GM03348 (cell line): ENCODE results near the gene SCN11A.
"Not testable (repeated sequence)": the region's sequence is repeated elsewhere in the genome, so short reads cannot be mapped to it uniquely, and the experiment has no call there.

Experiments used
- DNase-seq: peaks from one replicate; pipeline ENCODE4 v3.0.0; 2012; ENCODE audit warnings: low spot score

Gene SCN11A

DNA sequence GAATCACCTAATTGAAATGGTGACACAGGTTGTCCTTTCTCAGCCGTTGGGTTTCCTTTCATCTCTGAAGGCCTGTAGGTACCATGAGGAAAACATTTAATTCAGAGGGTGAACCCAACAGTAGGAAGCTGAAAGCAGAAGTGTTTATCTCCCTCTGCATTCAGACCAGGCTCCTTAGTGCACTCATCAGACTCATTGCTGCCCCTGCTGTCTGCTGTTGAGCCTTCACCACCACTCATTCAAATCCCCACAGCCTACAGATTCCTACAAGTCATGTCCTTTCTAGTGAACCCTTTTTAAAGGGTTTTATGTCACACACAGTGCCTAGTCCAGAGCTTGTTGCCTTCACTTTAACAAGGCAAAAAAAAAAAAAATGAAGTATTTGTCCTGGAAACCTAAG, 13.5 kb upstream of the SCN11A start:
- peak; percentile 67 for DNase-seq

DNA sequence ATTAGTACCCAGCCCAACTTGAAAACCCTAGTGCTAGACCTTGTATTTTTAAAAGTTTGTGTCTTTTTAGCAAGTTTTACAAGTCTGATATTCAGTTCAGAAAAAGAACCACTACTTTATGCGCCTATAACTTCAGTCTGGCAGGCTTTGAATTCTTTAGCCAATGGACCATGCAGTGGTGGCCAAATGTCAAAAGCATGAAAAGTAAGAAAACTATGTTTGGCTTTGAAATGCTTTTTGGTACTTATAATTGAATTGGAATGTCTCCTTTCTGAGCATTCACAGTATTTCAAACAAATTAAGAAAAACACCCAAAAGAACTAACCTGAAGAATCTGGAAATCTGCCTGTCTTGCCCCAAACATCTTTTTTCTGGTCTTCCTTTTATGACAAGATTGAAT, 12.9 kb upstream of the SCN11A start:
- peak; percentile 54 for DNase-seq

- no peak for DNase-seq
These were observed 11.4 kb upstream of the SCN11A start for GRCh38 chr3:39063143-39063542.

DNA sequence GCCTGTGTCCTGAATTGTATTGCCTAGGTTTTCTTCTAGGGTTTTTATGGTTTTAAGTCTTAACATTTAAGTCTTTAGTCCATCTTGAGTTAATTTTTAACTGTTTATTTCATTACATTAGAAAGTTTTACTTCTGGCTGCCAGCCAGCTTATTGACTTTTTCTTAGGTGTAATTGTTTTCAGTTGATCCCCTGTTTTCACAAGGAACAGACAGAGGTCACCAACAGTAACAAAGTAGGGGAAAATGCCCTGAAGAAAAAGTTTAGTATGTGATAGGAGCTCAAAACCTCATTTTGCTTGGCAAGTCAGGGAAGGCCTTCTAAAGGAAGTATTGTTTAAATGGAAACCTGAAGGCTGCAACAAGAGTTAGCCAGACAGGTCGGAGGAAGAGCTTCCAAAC, 10.4 kb upstream of the SCN11A start:
- no peak for DNase-seq

DNA sequence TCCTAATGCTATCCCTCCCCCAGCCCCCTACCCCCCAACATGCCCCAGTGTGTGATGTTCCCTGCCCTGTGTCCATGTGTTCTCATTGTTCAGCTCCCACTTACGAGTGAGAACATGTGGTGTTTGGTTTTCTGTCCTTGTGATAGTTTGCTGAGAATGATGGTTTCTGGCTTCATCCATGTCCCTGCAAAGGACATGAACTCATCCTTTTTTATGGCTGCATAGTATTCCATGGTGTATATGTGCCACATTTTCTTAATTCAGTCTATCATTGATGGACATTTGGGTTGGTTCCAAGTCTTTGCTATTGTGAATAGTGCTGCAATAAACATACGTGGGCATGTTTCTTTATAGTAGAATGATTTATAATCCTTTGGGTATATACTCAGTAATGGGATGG, 9.5 kb upstream of the SCN11A start:
- not testable (repeated sequence) for DNase-seq

- no peak for DNase-seq
These were observed 4.4 kb upstream of the SCN11A start for GRCh38 chr3:39056151-39056550.

- no peak for DNase-seq
These were observed 2.0 kb upstream of the SCN11A start for GRCh38 chr3:39053696-39054095.

DNA sequence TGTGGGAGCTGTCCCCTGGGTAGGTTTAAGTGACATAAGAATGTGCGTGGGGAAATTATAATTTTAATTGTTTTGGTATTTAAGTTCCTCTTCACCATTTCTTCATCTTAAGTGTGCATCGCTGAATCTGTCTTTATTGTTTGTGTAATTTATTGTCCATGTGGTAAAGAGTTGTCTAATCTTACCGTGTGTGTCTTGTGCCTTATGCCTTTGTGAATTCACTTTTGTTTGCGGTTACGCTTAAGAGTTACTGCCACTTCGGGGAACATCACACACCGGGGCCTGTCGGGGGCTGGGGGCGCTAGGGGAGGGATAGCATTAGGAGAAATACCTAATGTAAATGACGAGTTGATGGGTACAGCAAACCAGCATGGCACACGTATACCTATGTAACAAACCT, 839 bp upstream of the SCN11A start:
- peak; percentile 8 for DNase-seq

DNA sequence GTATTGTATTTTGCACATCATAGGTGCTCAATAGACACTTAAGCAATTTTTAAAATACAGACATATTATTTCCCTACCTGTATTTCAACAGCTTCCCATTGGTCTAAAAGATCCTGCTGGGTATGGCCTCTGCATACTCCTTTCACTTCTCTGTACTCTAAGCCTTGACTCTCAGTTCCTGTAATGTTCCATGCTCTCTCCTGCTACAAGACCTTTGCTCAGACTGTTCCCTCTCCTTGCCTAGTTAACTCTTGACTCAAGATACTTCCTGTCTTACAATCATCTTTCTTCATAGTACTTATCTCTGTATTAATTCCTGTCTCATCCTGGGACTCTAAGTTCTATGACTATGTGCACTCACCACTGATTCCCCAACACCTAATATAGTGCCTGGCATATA, 1.7 kb downstream of the SCN11A start:
- DNase-seq: no peak

- DNase-seq: peak; percentile 43
These were observed 13.6 kb downstream of the SCN11A start for GRCh38 chr3:39038165-39038564.

DNA sequence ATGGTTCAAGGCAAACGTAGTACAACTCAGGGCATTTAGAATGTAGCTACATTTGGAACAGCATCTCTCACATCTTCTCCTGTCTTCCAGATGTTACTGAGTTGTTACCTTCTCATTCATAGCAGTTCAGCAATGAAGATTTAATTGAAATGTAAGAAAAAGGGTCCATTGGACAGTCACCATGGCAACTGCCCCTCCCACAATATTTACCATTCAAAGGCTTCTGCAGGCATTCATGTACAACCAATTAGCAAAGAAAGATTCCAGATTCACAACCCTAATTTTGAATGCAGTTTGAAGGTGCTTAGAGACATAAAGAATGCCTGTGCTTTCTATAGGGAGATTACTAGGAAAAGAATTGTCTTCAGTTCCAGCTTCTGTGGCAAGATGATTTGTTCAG, 22.2 kb downstream of the SCN11A start:
- no peak for DNase-seq

- no peak for DNase-seq
These were observed 23.2 kb downstream of the SCN11A start for GRCh38 chr3:39028546-39028945.

GRCh38 chr3:39025222-39025970, 26.3 kb downstream of the SCN11A start:
- DNase-seq: no peak

- DNase-seq: no peak
These were observed 27.2 kb downstream of the SCN11A start for GRCh38 chr3:39024497-39024896.

DNA sequence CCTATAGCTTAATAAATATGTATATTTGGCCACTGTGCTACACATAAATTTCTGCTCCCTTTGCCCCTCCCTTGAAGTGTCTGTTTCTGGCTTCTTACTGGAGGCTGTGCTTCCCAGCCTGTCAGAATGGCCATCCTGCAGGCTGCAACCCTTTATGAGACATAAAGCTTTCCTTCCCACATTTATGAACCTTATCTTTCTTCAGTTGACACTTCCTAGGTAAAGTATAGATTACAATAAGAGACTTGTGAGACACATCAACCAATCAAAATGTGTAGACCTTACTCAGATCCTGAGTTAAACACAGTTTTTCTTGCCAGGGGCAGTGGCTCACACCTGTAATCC, 29.5 kb downstream of the SCN11A start:
- DNase-seq: no peak

DNA sequence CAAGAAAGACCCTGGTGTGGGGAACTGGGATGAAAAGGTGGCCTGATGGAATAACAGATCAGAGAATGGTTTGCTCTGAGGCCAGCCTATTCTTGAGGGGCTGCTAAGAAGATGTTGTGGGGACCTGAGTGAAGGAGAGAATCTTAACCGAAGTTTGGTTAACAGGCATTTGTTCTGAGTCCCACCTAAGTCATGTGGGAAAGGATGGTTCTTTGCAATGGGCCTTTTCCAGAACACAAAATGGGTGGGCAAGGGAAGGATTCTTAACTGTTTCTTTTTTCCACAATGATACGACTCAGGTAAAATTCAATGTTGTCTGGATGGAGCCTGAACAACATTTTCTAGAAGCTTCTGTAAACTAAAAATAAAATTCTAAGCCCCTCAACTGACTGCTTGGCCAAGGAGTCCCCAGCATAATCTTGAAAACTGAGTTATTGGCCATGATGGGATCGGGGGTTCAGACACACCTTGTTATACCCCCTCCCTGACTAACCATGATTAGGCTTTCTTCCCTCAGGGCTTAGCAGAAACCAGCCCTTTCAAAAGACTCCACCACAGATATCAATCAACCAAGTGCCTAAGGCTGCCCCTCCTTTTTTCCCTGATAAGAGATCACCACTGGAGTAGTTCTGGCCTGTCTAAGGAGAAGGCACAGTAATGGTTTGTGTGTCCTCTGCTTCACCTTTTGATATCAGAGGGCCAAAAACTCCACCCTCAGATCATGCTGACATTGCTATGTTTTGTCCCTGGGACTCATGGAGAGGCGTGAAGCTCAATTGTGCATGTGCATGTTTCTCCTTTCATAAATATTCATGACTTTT, 30.1 kb downstream of the SCN11A start:
- no peak for DNase-seq

- no peak for DNase-seq
These were observed 30.7 kb downstream of the SCN11A start for GRCh38 chr3:39021029-39021428.

DNA sequence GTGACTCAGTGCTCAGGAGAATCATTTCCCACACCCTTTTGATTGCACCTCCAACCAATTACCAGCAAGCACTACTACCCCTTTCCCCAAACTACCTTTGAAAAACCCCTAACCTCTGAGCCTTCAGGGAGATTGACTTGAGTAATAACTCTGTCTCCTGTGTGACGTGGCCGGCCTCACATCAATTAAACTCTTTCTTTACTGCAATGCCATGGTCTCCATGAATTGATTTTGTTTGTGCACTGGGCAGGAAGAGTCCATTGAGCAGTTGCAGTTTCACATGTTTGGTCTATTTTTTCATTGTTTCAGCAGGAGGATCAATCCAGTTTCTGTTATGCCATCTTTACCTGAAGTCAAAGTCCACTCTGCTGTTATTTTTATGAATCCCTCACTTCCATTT, 32.4 kb downstream of the SCN11A start:
- no peak for DNase-seq

GRCh38 chr3:39015418-39015817, 36.3 kb downstream of the SCN11A start:
- no peak for DNase-seq

DNA sequence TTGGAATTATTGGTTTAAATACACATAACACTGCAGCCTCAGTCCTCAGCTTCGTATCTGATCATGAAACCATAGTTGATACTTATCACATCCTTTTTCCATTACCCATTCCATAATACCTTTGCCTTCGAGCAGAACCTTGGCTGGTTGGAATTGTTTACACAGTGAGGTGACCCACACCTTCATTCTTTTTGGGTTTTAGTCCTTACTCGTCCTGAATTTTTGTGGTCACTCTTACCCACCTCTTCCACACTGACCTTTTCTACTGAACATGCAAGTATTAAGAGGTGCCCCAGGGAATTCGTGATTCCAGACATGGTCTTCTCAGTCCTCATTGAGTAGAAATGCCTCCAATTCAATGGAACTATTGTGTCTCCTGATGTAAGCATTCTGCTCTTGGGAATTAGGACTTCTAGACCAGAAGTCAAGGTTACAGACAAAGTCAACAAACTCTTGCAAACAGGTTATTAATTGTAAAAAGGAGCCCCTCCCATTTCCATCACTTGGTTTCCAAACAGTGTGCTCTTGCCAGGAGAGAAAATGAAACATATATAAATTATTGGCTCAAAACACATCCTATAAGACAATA, 37.7 kb downstream of the SCN11A start:
- DNase-seq: no peak

DNA sequence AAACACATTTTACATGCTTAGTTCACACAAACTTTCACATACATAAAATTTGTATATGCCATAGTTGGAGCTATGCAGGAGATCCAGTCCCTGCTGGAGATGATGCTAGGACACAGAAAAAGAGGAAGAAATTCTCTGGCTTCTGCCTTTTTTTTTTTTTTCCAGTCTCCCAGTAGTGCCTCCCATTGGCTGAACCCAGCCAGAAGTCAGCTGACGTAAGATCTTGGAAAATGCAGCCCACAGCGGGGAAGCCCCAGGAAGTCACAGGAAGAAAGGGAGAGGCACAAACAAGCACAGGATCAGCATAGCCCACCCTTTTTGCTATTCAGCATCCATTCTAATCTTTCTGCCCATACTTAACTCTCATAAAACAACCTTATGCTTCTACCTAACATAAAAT, 38.5 kb downstream of the SCN11A start:
- DNase-seq: no peak

DNA sequence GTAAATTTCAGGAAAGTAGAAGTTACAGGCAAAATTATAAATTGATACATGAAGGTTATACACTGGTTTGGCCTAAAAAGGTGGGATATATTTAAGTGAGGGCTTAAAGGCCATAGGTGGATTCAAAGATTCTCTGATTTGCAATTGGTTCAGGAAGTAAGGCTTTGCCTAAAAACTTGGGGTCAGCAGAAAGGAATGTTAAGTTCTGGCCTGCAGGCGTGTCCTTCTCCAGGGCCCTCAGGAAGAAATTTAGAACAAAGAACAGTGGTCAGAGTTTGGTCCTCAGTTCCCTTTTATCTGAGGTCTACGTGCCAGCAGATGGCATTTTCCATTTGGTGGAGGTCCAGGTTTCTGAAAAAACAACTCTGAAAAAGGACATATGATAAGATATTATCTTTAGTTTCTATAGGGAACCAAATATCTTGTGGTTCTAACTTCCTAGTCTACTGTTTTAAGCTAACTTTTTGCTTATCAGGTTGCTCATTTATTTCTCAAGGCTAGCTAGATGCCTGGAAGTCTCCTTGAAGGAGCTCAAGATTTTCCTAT, 40.5 kb downstream of the SCN11A start:
- DNase-seq: no peak

DNA sequence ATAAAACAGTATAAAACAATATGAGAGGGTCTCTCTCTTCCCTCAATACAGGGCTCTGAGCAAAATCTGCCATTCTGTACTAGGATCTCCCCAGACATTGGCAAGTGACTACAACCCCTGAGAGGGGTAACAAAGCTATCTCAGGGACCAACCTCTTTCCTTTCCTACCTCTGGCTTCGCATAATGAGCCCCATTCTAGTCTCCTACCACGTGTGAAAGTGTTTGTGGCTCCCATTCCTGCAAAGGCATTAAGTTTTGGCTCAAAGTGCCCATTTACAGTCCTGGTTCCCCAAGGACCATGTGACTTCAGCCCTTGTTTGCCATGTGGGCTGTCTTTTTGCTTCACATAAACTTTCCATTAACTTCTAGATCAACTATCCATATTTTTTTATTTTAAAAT, 46.4 kb downstream of the SCN11A start:
- no peak for DNase-seq
